SK-N-SH treated with all-trans-retinoic acid at 6 μM for 48 hours (cell line): ENCODE results near the gene TLL1.

Experiments used
- ATAC-seq: fragments of 200-7000 bp; cut with Tn5 transposase; 3 replicates; pipeline ENCODE4 v1.9.1; 2020; ENCODE audit warnings: mild to moderate bottlenecking, moderate library complexity
- ARNTL ChIP-seq: fragments of 450-650 bp; formaldehyde crosslinking; IDR thresholded peaks from 2 replicates; pipeline ENCODE4 v1.5.0; 2020; ENCODE audit warnings: low read depth, mild to moderate bottlenecking, moderate library complexity, borderline replicate concordance
- BACH2 ChIP-seq: fragments of 250-450 bp; sonication (Bioruptor Pico); IDR thresholded peaks from 2 replicates; pipeline ENCODE4 v1.9.0; 2021; ENCODE audit warnings: mild to moderate bottlenecking, borderline replicate concordance
- CSDC2 ChIP-seq: fragments of 250-450 bp; sonication (Bioruptor Pico); IDR thresholded peaks from 2 replicates; pipeline ENCODE4 v1.5.0; 2020; ENCODE audit warnings: mild to moderate bottlenecking, moderate library complexity
- CSRNP3 ChIP-seq: fragments of 250-450 bp; sonication (Bioruptor Pico); IDR thresholded peaks from 2 replicates; pipeline ENCODE4 v1.5.1; 2021; ENCODE audit warnings: mild to moderate bottlenecking, moderate library complexity
- ESRRG ChIP-seq: fragments of 250-450 bp; sonication (Bioruptor Pico); IDR thresholded peaks from 2 replicates; pipeline ENCODE4 v1.6.1; 2021; ENCODE audit warnings: mild to moderate bottlenecking
- GLIS3 ChIP-seq: fragments of 250-450 bp; sonication (Bioruptor Pico); IDR thresholded peaks from 2 replicates; pipeline ENCODE4 v1.5.0; 2020; ENCODE audit warnings: mild to moderate bottlenecking, moderate library complexity
- ISL1 ChIP-seq: fragments of 250-450 bp; sonication (Bioruptor Pico); IDR thresholded peaks from 2 replicates; pipeline ENCODE4 v2.1.2; 2022; ENCODE audit warnings: mild to moderate bottlenecking, moderate library complexity
- OSR1 ChIP-seq: fragments of 250-450 bp; sonication (Bioruptor Pico); IDR thresholded peaks from 2 replicates; pipeline ENCODE4 v1.8.0; 2022; ENCODE audit warnings: moderate library complexity, mild to moderate bottlenecking, inconsistent platforms
- PPARA ChIP-seq: fragments of 250-450 bp; sonication (Bioruptor Pico); IDR thresholded peaks from 2 replicates; pipeline ENCODE4 v1.5.0; 2020; ENCODE audit warnings: mild to moderate bottlenecking, borderline replicate concordance
- SNAI2 ChIP-seq: fragments of 250-450 bp; sonication (Bioruptor Pico); IDR thresholded peaks from 2 replicates; pipeline ENCODE4 v1.5.0; 2020; ENCODE audit warnings: mild to moderate bottlenecking, moderate library complexity
- TCF4 ChIP-seq: fragments of 250-450 bp; sonication (Bioruptor Pico); IDR thresholded peaks from 2 replicates; pipeline ENCODE4 v1.8.0; 2021; ENCODE audit warnings: mild to moderate bottlenecking, moderate library complexity, borderline replicate concordance
- TOX ChIP-seq: fragments of 250-450 bp; sonication (Bioruptor Pico); IDR thresholded peaks from 2 replicates; pipeline ENCODE4 v1.8.0; 2021; ENCODE audit warnings: mild to moderate bottlenecking, moderate library complexity, borderline replicate concordance
- TSHZ2 ChIP-seq: fragments of 250-450 bp; sonication (Bioruptor Pico); IDR thresholded peaks from 2 replicates; pipeline ENCODE4 v1.5.0; 2020; ENCODE audit warnings: mild to moderate bottlenecking, moderate library complexity
- ZC3H10 ChIP-seq: fragments of 250-450 bp; sonication (Bioruptor Pico); IDR thresholded peaks from 2 replicates; pipeline ENCODE4 v1.5.1; 2021; ENCODE audit warnings: mild to moderate bottlenecking, moderate library complexity
- ZFP3 ChIP-seq: fragments of 250-450 bp; sonication (Bioruptor Pico); IDR thresholded peaks from 2 replicates; pipeline ENCODE4 v1.5.0; 2020; ENCODE audit warnings: mild to moderate bottlenecking, moderate library complexity
- ZFP30 ChIP-seq: fragments of 450-650 bp; formaldehyde crosslinking; IDR thresholded peaks from 2 replicates; pipeline ENCODE4 v1.5.0; 2022; ENCODE audit warnings: mild to moderate bottlenecking, moderate library complexity
- ZNF565 ChIP-seq: fragments of 450-650 bp; formaldehyde crosslinking; conservative IDR thresholded peaks from 2 replicates; pipeline ENCODE4 v1.5.0; 2020; ENCODE audit warnings: low read depth, mild to moderate bottlenecking, moderate library complexity
- ZNF70 ChIP-seq: fragments of 450-650 bp; formaldehyde crosslinking; IDR thresholded peaks from 2 replicates; pipeline ENCODE4 v1.5.0; 2020; ENCODE audit warnings: mild to moderate bottlenecking, moderate library complexity
- ZNF8 ChIP-seq: fragments of 450-650 bp; formaldehyde crosslinking; IDR thresholded peaks from 2 replicates; pipeline ENCODE4 v1.5.0; 2020; ENCODE audit warnings: mild to moderate bottlenecking, moderate library complexity
- TF ChIP-seq, protein P1 (sequence below): fragments of 250-450 bp; sonication (Bioruptor Pico); IDR thresholded peaks from 2 replicates; pipeline ENCODE4 v1.8.0; 2021; ENCODE audit warnings: low read depth, mild to moderate bottlenecking, moderate library complexity, borderline replicate concordance
- TF ChIP-seq, protein P2 (sequence below): fragments of 250-450 bp; sonication (Bioruptor Pico); IDR thresholded peaks from 2 replicates; pipeline ENCODE4 v1.5.1; 2020; ENCODE audit warnings: low read depth, mild to moderate bottlenecking, moderate library complexity
- TF ChIP-seq, protein P3 (sequence below): fragments of 250-450 bp; sonication (Bioruptor Pico); IDR thresholded peaks from 2 replicates; pipeline ENCODE4 v1.8.0; 2020; ENCODE audit warnings: mild to moderate bottlenecking, moderate library complexity, borderline replicate concordance

Gene TLL1

DNA sequence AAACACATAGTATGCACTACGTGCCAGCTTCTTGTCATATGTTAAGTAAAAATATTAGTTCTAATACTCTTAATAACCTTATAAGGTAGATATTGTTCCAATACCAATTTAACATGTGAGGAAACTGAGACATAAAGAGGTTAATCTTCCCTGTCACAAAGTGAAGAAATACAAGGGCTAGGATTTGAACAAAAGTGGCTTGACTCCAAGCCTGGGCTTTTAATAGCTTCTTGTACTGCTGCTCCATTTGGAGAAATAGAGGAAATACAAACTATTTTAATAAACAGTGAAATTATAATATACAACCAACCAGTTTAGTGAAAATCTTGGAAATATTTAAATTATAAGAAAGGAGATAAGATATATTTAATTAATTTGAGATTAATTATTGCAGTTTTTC is 33.2 kb downstream of the TLL1 start:
- TF ChIP-seq CSRNP3 (CRISPR knock-in tag), result no peak
- TF ChIP-seq ZC3H10 (CRISPR knock-in tag), result no peak
- no peak for TF ChIP-seq ZNF565 (CRISPR knock-in tag)
- TF ChIP-seq, protein P1, sequence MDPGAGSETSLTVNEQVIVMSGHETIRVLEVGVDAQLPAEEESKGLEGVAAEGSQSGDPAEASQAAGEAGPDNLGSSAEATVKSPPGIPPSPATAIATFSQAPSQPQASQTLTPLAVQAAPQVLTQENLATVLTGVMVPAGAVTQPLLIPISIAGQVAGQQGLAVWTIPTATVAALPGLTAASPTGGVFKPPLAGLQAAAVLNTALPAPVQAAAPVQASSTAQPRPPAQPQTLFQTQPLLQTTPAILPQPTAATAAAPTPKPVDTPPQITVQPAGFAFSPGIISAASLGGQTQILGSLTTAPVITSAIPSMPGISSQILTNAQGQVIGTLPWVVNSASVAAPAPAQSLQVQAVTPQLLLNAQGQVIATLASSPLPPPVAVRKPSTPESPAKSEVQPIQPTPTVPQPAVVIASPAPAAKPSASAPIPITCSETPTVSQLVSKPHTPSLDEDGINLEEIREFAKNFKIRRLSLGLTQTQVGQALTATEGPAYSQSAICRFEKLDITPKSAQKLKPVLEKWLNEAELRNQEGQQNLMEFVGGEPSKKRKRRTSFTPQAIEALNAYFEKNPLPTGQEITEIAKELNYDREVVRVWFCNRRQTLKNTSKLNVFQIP, result no peak
- no peak for TF ChIP-seq ZFP30 (CRISPR knock-in tag)
- no peak for TF ChIP-seq TCF4
- no peak for TF ChIP-seq ISL1
- TF ChIP-seq OSR1 (CRISPR knock-in tag), result no peak
- no peak for TF ChIP-seq BACH2
- no peak for TF ChIP-seq CSDC2 (CRISPR knock-in tag)
- TF ChIP-seq ARNTL (CRISPR knock-in tag), result no peak
- TF ChIP-seq, protein P2, sequence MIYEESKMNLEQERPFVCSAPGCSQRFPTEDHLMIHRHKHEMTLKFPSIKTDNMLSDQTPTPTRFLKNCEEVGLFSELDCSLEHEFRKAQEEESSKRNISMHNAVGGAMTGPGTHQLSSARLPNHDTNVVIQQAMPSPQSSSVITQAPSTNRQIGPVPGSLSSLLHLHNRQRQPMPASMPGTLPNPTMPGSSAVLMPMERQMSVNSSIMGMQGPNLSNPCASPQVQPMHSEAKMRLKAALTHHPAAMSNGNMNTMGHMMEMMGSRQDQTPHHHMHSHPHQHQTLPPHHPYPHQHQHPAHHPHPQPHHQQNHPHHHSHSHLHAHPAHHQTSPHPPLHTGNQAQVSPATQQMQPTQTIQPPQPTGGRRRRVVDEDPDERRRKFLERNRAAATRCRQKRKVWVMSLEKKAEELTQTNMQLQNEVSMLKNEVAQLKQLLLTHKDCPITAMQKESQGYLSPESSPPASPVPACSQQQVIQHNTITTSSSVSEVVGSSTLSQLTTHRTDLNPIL (CRISPR knock-in tag), result no peak
- TF ChIP-seq ESRRG (CRISPR knock-in tag), result no peak
- TF ChIP-seq TOX (CRISPR knock-in tag), result no peak
- no peak for TF ChIP-seq PPARA
- TF ChIP-seq, protein P3, sequence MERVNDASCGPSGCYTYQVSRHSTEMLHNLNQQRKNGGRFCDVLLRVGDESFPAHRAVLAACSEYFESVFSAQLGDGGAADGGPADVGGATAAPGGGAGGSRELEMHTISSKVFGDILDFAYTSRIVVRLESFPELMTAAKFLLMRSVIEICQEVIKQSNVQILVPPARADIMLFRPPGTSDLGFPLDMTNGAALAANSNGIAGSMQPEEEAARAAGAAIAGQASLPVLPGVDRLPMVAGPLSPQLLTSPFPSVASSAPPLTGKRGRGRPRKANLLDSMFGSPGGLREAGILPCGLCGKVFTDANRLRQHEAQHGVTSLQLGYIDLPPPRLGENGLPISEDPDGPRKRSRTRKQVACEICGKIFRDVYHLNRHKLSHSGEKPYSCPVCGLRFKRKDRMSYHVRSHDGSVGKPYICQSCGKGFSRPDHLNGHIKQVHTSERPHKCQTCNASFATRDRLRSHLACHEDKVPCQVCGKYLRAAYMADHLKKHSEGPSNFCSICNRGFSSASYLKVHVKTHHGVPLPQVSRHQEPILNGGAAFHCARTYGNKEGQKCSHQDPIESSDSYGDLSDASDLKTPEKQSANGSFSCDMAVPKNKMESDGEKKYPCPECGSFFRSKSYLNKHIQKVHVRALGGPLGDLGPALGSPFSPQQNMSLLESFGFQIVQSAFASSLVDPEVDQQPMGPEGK (CRISPR knock-in tag), result no peak
- no peak for TF ChIP-seq ZFP3
- TF ChIP-seq GLIS3 (CRISPR knock-in tag), result no peak
- TF ChIP-seq TSHZ2 (CRISPR knock-in tag), result no peak
- TF ChIP-seq, all 23 proteins: peak for 0
- no peak for ATAC-seq

GRCh38 chr4:165909947-165910346 is 36.9 kb downstream of the TLL1 start:
- TF ChIP-seq SNAI2 (CRISPR knock-in tag) (no peak), ZNF565 (CRISPR knock-in tag) (no peak), TCF4 (no peak), ZC3H10 (CRISPR knock-in tag) (no peak), TOX (CRISPR knock-in tag) (no peak), ESRRG (CRISPR knock-in tag) (no peak), ZNF8 (CRISPR knock-in tag) (no peak), OSR1 (CRISPR knock-in tag) (no peak), GLIS3 (CRISPR knock-in tag) (no peak), ZNF70 (CRISPR knock-in tag) (no peak)
- peak; percentile 25; the same call in 1 of the 3 replicates for ATAC-seq

- ATAC-seq, result no peak
- TF ChIP-seq PPARA (no peak), TSHZ2 (CRISPR knock-in tag) (no peak), ZFP3 (no peak), BACH2 (no peak), ARNTL (CRISPR knock-in tag) (no peak), ZFP30 (CRISPR knock-in tag) (no peak), ESRRG (CRISPR knock-in tag) (no peak), ZNF70 (CRISPR knock-in tag) (no peak), OSR1 (CRISPR knock-in tag) (no peak), ZC3H10 (CRISPR knock-in tag) (no peak)
Observed at GRCh38 chr4:165915215-165915614, 42.2 kb downstream of the TLL1 start.
